Aorta (tissue), 5 donors: ENCODE results near the gene PLXNA1. TPM values are rescaled to one million over a fixed set of nuclear protein-coding genes. Genes with fewer than 3 reads are reported as not detected.

ENCODE experiments used
- ATAC-seq: fragments of 200-7000 bp; cut with Tn5 transposase; one replicate; pipeline ENCODE4 v1.9.1; 2022; ENCODE audit warnings: moderate library complexity; ENCODE audit not compliant: low FRiP score
- DNase-seq, 2 donors: peaks; one replicate each; pipeline ENCODE4 v3.0.0-alpha.2; 2020
- H3K27ac ChIP-seq, 2 donors: one replicate each; pipeline ENCODE4 v1.5.1; 2013; ENCODE audit warnings: low read length in 2 of 2, mild to moderate bottlenecking in 2 of 2, moderate library complexity in 2 of 2, control low read depth in 1 of 2, inconsistent platforms in 1 of 2, low read depth in 1 of 2
- H3K27me3 ChIP-seq, 2 donors: one replicate each; pipeline ENCODE4 v1.6.1; 2013; ENCODE audit warnings: control low read depth in 1 of 2, low read length in 1 of 2, mild to moderate bottlenecking in 1 of 2, moderate library complexity in 1 of 2; ENCODE audit not compliant: insufficient read depth in 2 of 2, control insufficient read depth in 1 of 2
- H3K36me3 ChIP-seq, 2 donors: one replicate each; pipeline ENCODE4 v1.6.1; 2013; ENCODE audit warnings: control low read depth in 1 of 2, low read length in 1 of 2, mild to moderate bottlenecking in 1 of 2; ENCODE audit not compliant: insufficient read depth in 2 of 2, control insufficient read depth in 1 of 2
- H3K4me1 ChIP-seq, 2 donors: one replicate each; pipeline ENCODE4 v1.6.1; 2013; ENCODE audit warnings: low read length in 2 of 2, control low read depth in 1 of 2, mild to moderate bottlenecking in 1 of 2, moderate library complexity in 1 of 2; ENCODE audit not compliant: insufficient read depth in 2 of 2, control insufficient read depth in 1 of 2
- H3K4me3 ChIP-seq, 2 donors: one replicate each; pipeline ENCODE4 v1.5.1; 2013; ENCODE audit warnings: low read length in 2 of 2, control low read depth in 1 of 2, mild to moderate bottlenecking in 1 of 2
- H3K9me3 ChIP-seq: one replicate; pipeline ENCODE4 v1.6.1; 2013; ENCODE audit warnings: mild to moderate bottlenecking, low read length; ENCODE audit not compliant: control insufficient read depth
- WGBS, 2 donors: extraction: QIAGEN DNeasy Blood & Tissue Kit; methylation state at CpG; one replicate each; pipeline ENCODE4 v1.1.7; 2013; 5-methylcytosine and 5-hydroxymethylcytosine counted together
- intact Hi-C, 2 donors: fragments of 100-400 bp; cut with DNase I; formaldehyde crosslinking; loops; one replicate each; pipeline versions ENCODE4 v1.14.2 to v1.15.0; 2022
- polyA plus RNA-seq, 2 donors: library from polyadenylated mRNA; stranded (reverse); fragments of 200-250 nt; gene quantifications; one replicate each; pipeline ENCODE4 v1.2.3, GENCODE V29; 2013
- total RNA-seq, 2 donors: library from RNA; stranded (reverse); fragmentation: NEBNext Ultra II Directional; extraction: Animal tissue kit (Norgen Biotek cat#: 25700); gene quantifications; one replicate each; pipeline ENCODE4 v1.2.1, GENCODE V29; 2021
- donor health status: healthy with polysubstance abuse.
- donor health status: Bipolar disorder and iron deficiency.
- donor health status: DM: no; HTN: no; CAD: no.
- donor health status: DM: no; HTN: no; CAD: no.
- donor health status: DM: yes; HTN: yes; CAD: no.

Gene PLXNA1
- total and polyA plus RNA-seq, 4 donors, result 6.0 to 51.3 (median 21.3) TPM

GRCh38 chr3:127003175-127003555 is 20.2 kb downstream of the PLXNA1 start:
- Histone ChIP-seq H3K27me3 (no peaks in the 10 kb centered on the region), H3K27ac (no peak overlapping the region), H3K4me3 (no peak overlapping the region), H3K4me1 (no peaks in the 10 kb centered on the region), H3K9me3 (no peaks in the 10 kb centered on the region), H3K36me3 (peaks cover 0 to 1% of the 10 kb centered on the region in 2 donors)
- intact Hi-C loops, result loop anchor here in 1 of 2 donors (5.0 kb wide), 1 partner anchor 39 kb away; no protein-coding TSS in a partner anchor
- DNase-seq (no peak), ATAC-seq (no peak)
- WGBS, 2 donors, result 94 to 97% methylated on average over 12 of the region's 12 CpGs

GRCh38 chr3:127003601-127004280 is 20.8 kb downstream of the PLXNA1 start:
- WGBS, 2 donors, result 80 to 86% methylated on average over 7 of the region's 7 CpGs
- Histone ChIP-seq H3K9me3 (no peaks in the 10 kb centered on the region), H3K4me1 (no peaks in the 10 kb centered on the region), H3K27ac (no peak overlapping the region), H3K36me3 (peaks cover 0 to 1% of the 10 kb centered on the region in 2 donors), H3K4me3 (no peak overlapping the region), H3K27me3 (no peaks in the 10 kb centered on the region)
- ATAC-seq (no peak), DNase-seq (no peak)
- intact Hi-C loops, result loop anchor here in 1 of 2 donors (5.0 kb wide), 1 partner anchor 39 kb away; no protein-coding TSS in a partner anchor

DNA sequence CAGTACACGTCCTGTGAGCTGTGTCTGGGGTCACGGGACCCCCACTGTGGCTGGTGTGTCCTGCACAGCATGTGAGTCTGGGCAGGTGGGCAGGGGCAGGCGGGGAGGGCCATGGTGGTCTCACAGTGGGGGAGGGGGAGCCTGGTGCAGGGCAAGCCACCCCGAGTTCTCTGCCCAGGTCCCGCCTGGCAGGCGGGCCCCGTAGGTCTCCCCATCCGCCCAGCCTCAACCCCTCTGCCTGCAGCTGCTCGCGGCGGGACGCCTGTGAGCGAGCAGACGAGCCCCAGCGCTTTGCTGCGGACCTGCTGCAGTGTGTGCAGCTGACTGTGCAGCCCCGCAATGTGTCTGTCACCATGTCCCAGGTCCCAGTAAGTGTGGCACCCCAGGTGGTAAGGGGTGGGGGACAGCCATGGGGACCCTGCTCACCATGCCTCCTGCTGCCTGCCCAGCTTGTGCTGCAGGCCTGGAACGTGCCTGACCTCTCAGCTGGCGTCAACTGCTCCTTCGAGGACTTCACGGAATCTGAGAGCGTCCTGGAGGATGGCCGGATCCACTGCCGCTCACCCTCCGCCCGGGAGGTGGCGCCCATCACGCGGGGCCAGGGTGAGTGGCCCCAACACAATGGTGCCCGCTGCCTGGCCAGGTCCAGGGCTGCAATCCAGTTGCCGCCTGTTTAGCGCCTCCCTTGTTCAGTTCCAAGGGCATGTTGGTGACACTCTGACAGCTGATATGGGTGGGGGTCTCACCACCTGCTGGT is 21.9 kb downstream of the PLXNA1 start:
- 91 to 93% methylated on average over 31 to 32 of the region's 32 CpGs for WGBS, 2 donors
- H3K27me3 ChIP-seq, result no peaks in the 10 kb centered on the region
- intact Hi-C loops, result loop anchor here in 1 of 2 donors (5.0 kb wide), 1 partner anchor 37 kb away; no protein-coding TSS in a partner anchor
- ATAC-seq (no peak), DNase-seq (no peak)
- no peak overlapping the region for H3K4me3 ChIP-seq
- no peaks in the 10 kb centered on the region for H3K4me1 ChIP-seq
- H3K36me3 ChIP-seq, result peaks cover 0 to 1% of the 10 kb centered on the region in 2 donors
- no peak overlapping the region for H3K27ac ChIP-seq
- no peaks in the 10 kb centered on the region for H3K9me3 ChIP-seq

DNA sequence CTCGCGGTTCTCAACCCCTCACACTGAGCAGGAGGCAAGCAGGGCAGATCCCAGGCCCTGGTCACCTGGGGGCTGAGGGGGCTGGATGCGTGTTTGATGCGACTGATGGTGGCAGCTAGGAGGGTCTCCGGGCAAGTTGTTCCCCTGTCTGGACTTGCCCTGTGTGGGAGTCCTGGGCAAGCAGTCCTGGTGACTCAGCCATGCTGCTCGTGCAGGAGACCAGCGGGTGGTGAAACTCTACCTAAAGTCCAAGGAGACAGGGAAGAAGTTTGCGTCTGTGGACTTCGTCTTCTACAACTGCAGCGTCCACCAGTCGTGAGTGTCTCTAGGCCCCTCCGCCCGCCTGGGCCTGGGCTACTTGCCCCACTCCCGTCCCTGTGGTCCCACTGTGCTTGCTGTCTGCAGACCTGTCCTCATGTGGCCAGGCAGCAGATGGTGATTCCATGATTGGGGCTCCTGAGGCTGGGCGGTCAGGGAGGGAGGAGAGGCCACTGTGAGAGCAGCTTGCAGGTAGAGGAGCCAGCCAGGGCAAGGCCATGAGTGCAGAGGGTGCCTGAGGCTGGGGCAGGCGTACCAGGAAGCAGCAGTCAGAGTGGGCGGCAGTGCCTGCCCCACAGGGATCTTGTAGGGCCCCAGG is 23.1 kb downstream of the PLXNA1 start:
- 84 to 90% methylated on average over 17 of the region's 17 CpGs for WGBS, 2 donors
- H3K27me3 ChIP-seq, result no peaks in the 10 kb centered on the region
- H3K36me3 ChIP-seq, result peaks cover 0 to 1% of the 10 kb centered on the region in 2 donors
- intact Hi-C loops, result no loop called here
- no peak for ATAC-seq
- no peak overlapping the region for H3K27ac ChIP-seq
- DNase-seq, result no peak
- H3K9me3 ChIP-seq, result no peaks in the 10 kb centered on the region
- H3K4me3 ChIP-seq, result no peak overlapping the region
- H3K4me1 ChIP-seq, result no peaks in the 10 kb centered on the region

DNA sequence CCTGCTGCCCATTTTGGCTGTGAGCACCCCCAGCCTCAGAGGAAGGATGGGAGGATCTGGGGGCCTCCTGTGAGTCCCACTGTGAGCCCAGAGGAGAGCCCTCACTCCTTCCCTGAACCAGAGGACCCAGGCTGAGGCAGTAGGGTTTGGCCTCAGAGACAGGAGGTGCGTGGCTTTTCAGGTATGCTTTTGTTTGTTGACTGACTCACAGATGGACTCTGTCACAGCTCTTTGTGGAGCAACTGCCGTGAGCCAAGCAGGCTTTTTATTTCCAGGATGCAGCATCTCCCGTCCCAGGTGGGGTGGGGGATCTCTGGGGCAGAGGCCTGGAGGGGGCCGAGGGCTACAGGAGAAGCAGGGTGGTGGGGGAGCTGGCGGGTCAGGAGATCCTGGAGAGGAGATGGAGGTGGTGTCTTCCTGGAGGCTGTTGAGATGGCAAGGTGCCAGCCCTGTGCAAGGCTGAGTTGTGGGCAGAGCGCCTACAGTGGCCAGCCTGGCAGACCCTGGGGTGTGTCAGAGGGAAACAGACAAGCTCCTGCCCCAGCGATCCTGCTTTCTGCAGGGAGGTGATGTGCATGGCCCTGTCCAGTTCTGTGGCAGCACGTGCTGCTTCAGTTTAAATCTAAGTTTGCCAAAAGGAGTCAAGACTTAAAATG is 24.0 kb downstream of the PLXNA1 start:
- Histone ChIP-seq H3K36me3 (peaks cover 0 to 1% of the 10 kb centered on the region in 2 donors), H3K4me1 (no peaks in the 10 kb centered on the region), H3K27me3 (no peaks in the 10 kb centered on the region), H3K27ac (no peak overlapping the region), H3K9me3 (no peaks in the 10 kb centered on the region), H3K4me3 (no peak overlapping the region)
- intact Hi-C loops, result no loop called here
- DNase-seq, result no peak
- no peak for ATAC-seq
- WGBS, 2 donors, result 50 to 54% methylated on average over 8 of the region's 8 CpGs

DNA sequence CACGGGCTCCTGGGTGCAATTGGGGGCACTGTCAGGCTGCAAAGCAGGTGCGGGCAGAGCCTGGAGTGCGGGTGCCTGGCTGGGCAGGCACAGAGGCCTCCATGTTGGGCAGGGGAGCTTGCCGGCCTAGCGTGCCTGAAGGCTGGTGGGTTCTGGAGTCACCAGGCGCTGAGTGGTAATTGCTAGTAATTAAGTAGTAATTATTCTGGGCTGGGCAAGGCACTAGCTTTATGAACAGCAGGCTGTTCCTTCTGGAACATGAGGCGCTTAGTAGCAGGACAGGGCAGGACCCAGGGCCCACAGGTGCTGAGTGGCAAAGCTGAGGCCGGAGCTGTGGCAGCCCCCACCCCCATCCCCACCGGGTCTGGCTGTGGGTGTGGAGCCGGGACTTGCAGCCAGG is 25.3 kb downstream of the PLXNA1 start:
- intact Hi-C loops, result no loop called here
- H3K4me1 ChIP-seq, result no peaks in the 10 kb centered on the region

DNA sequence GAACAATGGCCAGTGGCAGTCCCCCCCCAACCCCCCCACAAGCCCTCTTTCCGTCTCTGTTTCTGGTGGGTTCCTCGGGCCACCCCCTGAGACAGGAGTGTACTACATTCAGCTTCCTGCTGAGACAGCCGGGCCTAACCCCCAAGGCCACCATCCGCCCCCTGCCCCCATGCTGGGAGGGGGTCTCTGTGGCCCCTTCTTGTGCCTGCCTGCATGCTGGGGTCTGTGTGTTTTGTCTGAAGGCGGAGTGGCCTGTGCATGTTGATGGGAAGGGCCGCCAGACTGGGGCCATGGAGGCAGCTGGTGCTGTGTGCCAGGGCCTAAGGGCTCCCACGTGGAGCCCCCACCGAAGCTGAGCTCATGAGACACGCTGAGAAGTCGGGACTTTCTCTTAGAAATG is 26.6 kb downstream of the PLXNA1 start:
- intact Hi-C loops, result no loop called here
- 55 to 61% methylated on average over 10 of the region's 10 CpGs for WGBS, 2 donors
- H3K4me1 ChIP-seq, result no peaks in the 10 kb centered on the region

More for the DNA sequence above, 25.3 kb downstream of the PLXNA1 start:
- DNase-seq (no peak), ATAC-seq (no peak)
- no peak overlapping the region for H3K4me3 ChIP-seq
- peaks cover 0 to 1% of the 10 kb centered on the region in 2 donors for H3K36me3 ChIP-seq
- 54 to 63% methylated on average over 10 of the region's 10 CpGs for WGBS, 2 donors
- H3K9me3 ChIP-seq, result no peaks in the 10 kb centered on the region
- no peaks in the 10 kb centered on the region for H3K27me3 ChIP-seq
- no peak overlapping the region for H3K27ac ChIP-seq

GRCh38 chr3:127011270-127011992 is 28.5 kb downstream of the PLXNA1 start:
- Histone ChIP-seq H3K27ac (peak overlapping the region in 1 of 2 donors; percentile 57), H3K4me3 (no peak overlapping the region), H3K27me3 (no peaks in the 10 kb centered on the region), H3K36me3 (peaks cover 0 to 1% of the 10 kb centered on the region in 2 donors), H3K4me1 (no peaks in the 10 kb centered on the region), H3K9me3 (no peaks in the 10 kb centered on the region)
- intact Hi-C loops, result no loop called here
- ATAC-seq (peak; percentile 37), DNase-seq (no peak)
- 65% methylated on average over 8 of the region's 8 CpGs for WGBS, 2 donors

More for the DNA sequence above, 26.6 kb downstream of the PLXNA1 start:
- ATAC-seq (no peak), DNase-seq (no peak)
- Histone ChIP-seq H3K4me3 (no peak overlapping the region), H3K27me3 (no peaks in the 10 kb centered on the region), H3K36me3 (peaks cover 0 to 2% of the 10 kb centered on the region in 2 donors), H3K9me3 (no peaks in the 10 kb centered on the region), H3K27ac (no peak overlapping the region)
